IMR-90 (cell line): Measurements from ENCODE around the gene TNPO2. TPM values are rescaled to one million over a fixed set of nuclear protein-coding genes. Genes with fewer than 3 reads are reported as not detected.

Source experiments
- ATAC-seq: fragments of 200-7000 bp; cut with Tn5 transposase; 2 replicates; pipeline ENCODE4 v1.9.1; 2020; ENCODE audit warnings: low read depth, mild to moderate bottlenecking, moderate library complexity
- BruUV-seq: library from RNA; stranded (reverse); fragments of 400-500 nt; replicated peaks from 2 replicates; lab custom pipeline; 2021; lab: Mats Ljungman, UMichigan
- CTCF ChIA-PET: fragments of 300-600 bp; formaldehyde crosslinking; extraction: SDS; loops from one replicate; lab custom pipeline; 2021; ENCODE audit warnings: antibody characterized with exemption; lab: Yijun Ruan, JAX
- POLR2A ChIA-PET: fragments of 300-600 bp; sonication (Branson Sonifier 250); formaldehyde crosslinking; loops from one replicate; lab custom pipeline; 2022; ENCODE audit warnings: antibody characterized with exemption; ENCODE audit not compliant: unreplicated experiment; lab: Charles Lee
- DNase-seq: peaks from one replicate; pipeline ENCODE4 v3.0.0; 2013
- H2AFZ ChIP-seq: replicated peaks from 2 replicates; pipeline ENCODE3; 2013; ENCODE audit warnings: low read length, mild to moderate bottlenecking; ENCODE audit not compliant: poor library complexity
- H2AK5ac ChIP-seq: 2 replicates; pipeline ENCODE4 v1.6.1; 2013; ENCODE audit warnings: low read depth, low read length, inconsistent platforms
- H2AK9ac ChIP-seq: replicated peaks from 2 replicates; pipeline ENCODE3; 2013; ENCODE audit warnings: mild to moderate bottlenecking, low read depth, low read length, moderate library complexity; ENCODE audit not compliant: poor library complexity
- H2BK120ac ChIP-seq: 2 replicates; pipeline ENCODE4 v1.6.1; 2013; ENCODE audit warnings: low read depth, low read length, inconsistent platforms
- H2BK15ac ChIP-seq: 3 replicates; pipeline ENCODE4 v1.6.1; 2013; ENCODE audit warnings: low read depth, low read length, inconsistent platforms
- H2BK20ac ChIP-seq: 2 replicates; pipeline ENCODE4 v1.6.1; 2013; ENCODE audit warnings: low read depth, mild to moderate bottlenecking, inconsistent platforms, low read length, moderate library complexity
- H2BK5ac ChIP-seq: 2 replicates; pipeline ENCODE4 v1.6.1; 2013; ENCODE audit warnings: mild to moderate bottlenecking, low read depth, low read length, inconsistent platforms; ENCODE audit not compliant: poor library complexity, severe bottlenecking
- H3K14ac ChIP-seq: replicated peaks from 2 replicates; pipeline ENCODE4 v1.6.1; 2013; ENCODE audit warnings: low read depth, low read length, inconsistent platforms
- H3K18ac ChIP-seq: 2 replicates; pipeline ENCODE4 v1.6.1; 2013; ENCODE audit warnings: low read depth, low read length, control low read depth
- H3K23ac ChIP-seq: 2 replicates; pipeline ENCODE4 v1.6.1; 2013; ENCODE audit warnings: low read depth, low read length, inconsistent platforms
- H3K27ac ChIP-seq: 2 replicates; pipeline ENCODE4 v1.5.1; 2013; ENCODE audit warnings: mild to moderate bottlenecking, control low read depth, low read length; ENCODE audit not compliant: insufficient read depth
- H3K27me3 ChIP-seq: 2 replicates; pipeline ENCODE4 v1.6.1; 2013; ENCODE audit warnings: low read length; ENCODE audit not compliant: control insufficient read depth, insufficient read depth
- H3K36me3 ChIP-seq: 2 replicates; pipeline ENCODE4 v1.6.1; 2013; ENCODE audit warnings: low read length, mixed read lengths; ENCODE audit not compliant: control insufficient read depth, insufficient read depth
- H3K4ac ChIP-seq: 2 replicates; pipeline ENCODE4 v1.6.1; 2013; ENCODE audit warnings: low read depth, low read length, inconsistent platforms
- H3K4me1 ChIP-seq: 2 replicates; pipeline ENCODE4 v1.6.1; 2013; ENCODE audit warnings: low read length, mixed read lengths; ENCODE audit not compliant: control insufficient read depth, insufficient read depth
- H3K4me2 ChIP-seq: 2 replicates; pipeline ENCODE4 v1.6.1; 2013; ENCODE audit warnings: low read depth, mild to moderate bottlenecking, control low read depth, low read length, moderate library complexity
- H3K4me3 ChIP-seq: 2 replicates; pipeline ENCODE4 v1.5.1; 2013; ENCODE audit warnings: low read depth, mild to moderate bottlenecking, control low read depth, low read length, moderate library complexity; ENCODE audit not compliant: insufficient read depth
- H3K56ac ChIP-seq: 2 replicates; pipeline ENCODE4 v1.6.1; 2013; ENCODE audit warnings: low read length, inconsistent platforms; ENCODE audit not compliant: insufficient read depth; ENCODE audit errors: extremely low read depth
- H3K79me1 ChIP-seq, 2 experiments: 2 replicates each; pipeline ENCODE4 v1.6.1; 2013; ENCODE audit warnings: low read length in 2 of 2, inconsistent platforms in 1 of 2, low read depth in 1 of 2
- H3K9ac ChIP-seq: 2 replicates; pipeline ENCODE4 v1.6.1; 2013; ENCODE audit warnings: low read depth, low read length, control low read depth
- H3K9me1 ChIP-seq: 2 replicates; pipeline ENCODE4 v1.6.1; 2013; ENCODE audit warnings: low read length, inconsistent platforms; ENCODE audit not compliant: insufficient read depth
- H3K9me3 ChIP-seq: 2 replicates; pipeline ENCODE4 v1.6.1; 2013; ENCODE audit warnings: low read length; ENCODE audit not compliant: control insufficient read depth, insufficient read depth
- H4K20me1 ChIP-seq: 2 replicates; pipeline ENCODE4 v1.6.1; 2013; ENCODE audit warnings: low read length, inconsistent platforms; ENCODE audit not compliant: insufficient read depth
- H4K5ac ChIP-seq: 2 replicates; pipeline ENCODE4 v1.6.1; 2013; ENCODE audit warnings: mild to moderate bottlenecking, low read depth, low read length, control low read depth
- H4K8ac ChIP-seq, 2 experiments: 2 replicates each; pipeline ENCODE4 v1.6.1; 2013; ENCODE audit warnings: low read depth in 2 of 2, low read length in 2 of 2, control low read depth in 1 of 2, inconsistent platforms in 1 of 2
- H4K91ac ChIP-seq: 2 replicates; pipeline ENCODE4 v1.6.1; 2013; ENCODE audit warnings: low read depth, low read length, inconsistent platforms; ENCODE audit not compliant: insufficient read depth
- BHLHE40 ChIP-seq: fragments of 150-350 bp; IDR thresholded peaks from 2 replicates; pipeline ENCODE4 v1.6.1; 2016; ENCODE audit warnings: mild to moderate bottlenecking, low read depth, low read length
- CEBPB ChIP-seq: IDR thresholded peaks from 2 replicates; pipeline ENCODE4 v1.6.1; 2012; ENCODE audit warnings: low read depth, low read length, improper control_type of control experiment
- FOS ChIP-seq: fragments of 150-350 bp; IDR thresholded peaks from 2 replicates; pipeline ENCODE4 v1.6.1; 2016; ENCODE audit warnings: low read depth, low read length
- MAFK ChIP-seq: IDR thresholded peaks from 2 replicates; pipeline ENCODE4 v1.6.1; 2012; ENCODE audit warnings: low read depth, low read length, improper control_type of control experiment
- MXI1 ChIP-seq: IDR thresholded peaks from 2 replicates; pipeline ENCODE4 v1.6.1; 2012; ENCODE audit warnings: low read depth, mild to moderate bottlenecking, low read length, moderate library complexity, borderline replicate concordance
- NFE2L2 ChIP-seq: fragments of 150-350 bp; IDR thresholded peaks from 2 replicates; pipeline ENCODE4 v1.6.1; 2016; ENCODE audit warnings: low read depth, mild to moderate bottlenecking, low read length
- POLR2A ChIP-seq: IDR thresholded peaks from 2 replicates; pipeline ENCODE4 v1.6.1; 2012; ENCODE audit warnings: mild to moderate bottlenecking, low read depth, low read length
- RAD21 ChIP-seq: IDR thresholded peaks from 2 replicates; pipeline ENCODE4 v1.6.1; 2012; ENCODE audit warnings: low read length, improper control_type of control experiment
- RFX5 ChIP-seq: IDR thresholded peaks from 2 replicates; pipeline ENCODE4 v1.8.0; 2012; ENCODE audit warnings: low read depth, mild to moderate bottlenecking, low read length, moderate library complexity
- SMC3 ChIP-seq: fragments of 150-350 bp; IDR thresholded peaks from 2 replicates; pipeline ENCODE4 v1.6.1; 2016; ENCODE audit warnings: low read depth, mild to moderate bottlenecking, antibody characterized with exemption, low read length, moderate library complexity
- WGBS, 2 experiments: methylation state at CpG; one replicate each; pipeline versions ENCODE4 v1.1.5 to v1.1.7; 2013; ENCODE audit warnings: missing lambda C conversion rate in 2 of 2; ENCODE audit not compliant: insufficient read length in 1 of 2; ENCODE audit errors: extremely low coverage in 2 of 2; 5-methylcytosine and 5-hydroxymethylcytosine counted together
- dilution Hi-C: fragments of 300-500 bp; cut with HindIII; formaldehyde crosslinking; loops from one replicate; pipeline ENCODE4 v1.14.3; 2018; ENCODE audit warnings: low sequenced_read_pairs; ENCODE audit not compliant: unreplicated experiment
- in situ Hi-C: fragments of 300-500 bp; cut with MboI; formaldehyde crosslinking; loops from 3 replicates; pipeline ENCODE4 v1.14.3; 2019; ENCODE audit warnings: low sequenced_read_pairs, inconsistent platforms, mixed read lengths
- intact Hi-C: fragments of 100-400 bp; cut with micrococcal nuclease; formaldehyde crosslinking; loops from 2 replicates; pipeline ENCODE4 v1.10.0; 2022
- polyA plus RNA-seq, 3 experiments: library from polyadenylated mRNA; depleted of rRNA; stranded (reverse); fragments of >200 nt; gene quantifications; 2 replicates each; pipeline ENCODE4 v1.2.3, GENCODE V29; 2012; ENCODE audit warnings: low replicate concordance in 1 of 3
- total RNA-seq: library from RNA; depleted of rRNA; stranded (reverse); fragments of >200 nt; gene quantifications from 2 replicates; pipeline ENCODE4 v1.2.3, GENCODE V29; 2012
- TF ChIP-seq, protein P1 (sequence below): conservative IDR thresholded peaks from 2 replicates; pipeline ENCODE4 v1.5.1; 2012; ENCODE audit warnings: mild to moderate bottlenecking, low read depth, low read length, improper control_type of control experiment
- TF ChIP-seq, protein P2 (sequence below): fragments of 150-350 bp; IDR thresholded peaks from 2 replicates; pipeline ENCODE4 v1.6.1; 2016; ENCODE audit warnings: low read depth, mild to moderate bottlenecking, low read length, moderate library complexity, borderline replicate concordance
- TF ChIP-seq, protein P3 (sequence below): fragments of 150-350 bp; IDR thresholded peaks from 2 replicates; pipeline ENCODE4 v1.6.1; 2017; ENCODE audit warnings: mild to moderate bottlenecking, antibody characterized with exemption, low read length, low read depth

TNPO2 gene
- total and polyA plus RNA-seq, 2 of the 4 experiments (the other 2 are of a cell fraction): 36.0 to 77.2 TPM

DNA sequence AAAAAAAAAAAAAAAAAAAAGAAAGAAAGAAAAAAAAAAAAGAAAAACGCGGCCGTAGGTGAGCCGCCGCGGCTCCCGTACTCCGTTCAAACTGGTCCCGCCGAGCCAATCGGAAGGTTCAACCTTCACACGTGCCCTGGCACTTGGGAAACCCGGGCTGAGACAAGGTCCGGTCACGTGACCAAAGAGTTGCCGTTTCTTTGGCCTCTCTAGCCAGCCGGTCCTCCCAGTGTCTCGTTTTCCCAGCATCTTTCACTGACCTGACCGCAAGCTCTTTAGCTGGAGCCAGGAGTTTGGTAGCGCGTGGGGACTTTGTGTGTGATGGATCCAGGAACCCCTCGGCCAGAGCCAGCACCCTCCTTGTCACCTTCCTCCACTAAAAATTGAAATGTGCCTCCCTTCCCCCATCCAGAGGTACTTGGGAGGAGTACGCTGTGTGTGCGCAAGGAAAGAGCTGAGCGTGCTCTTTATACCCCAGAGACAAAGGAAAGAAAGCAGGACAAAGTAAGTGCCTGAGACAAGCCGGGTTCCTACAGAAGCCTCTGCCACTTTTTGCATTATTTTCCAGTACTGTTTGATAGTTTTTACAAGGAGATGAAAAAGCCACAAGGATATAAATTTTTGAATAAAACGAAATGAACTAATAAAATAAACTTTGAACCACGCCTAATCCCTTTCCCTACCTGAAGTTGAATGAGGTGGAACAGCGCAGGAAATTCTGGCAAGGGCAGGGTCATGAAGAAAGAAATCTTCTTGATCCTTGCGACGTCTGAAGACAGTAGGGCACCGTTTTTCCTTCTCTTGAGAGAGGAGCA, 959 bp downstream of the TNPO2 start:
- peak overlapping the region; percentile 85 for H3K4ac ChIP-seq
- H2BK20ac ChIP-seq: no peak overlapping the region
- H3K9me1 ChIP-seq: peaks cover 10% of the 10 kb centered on the region; the same call in 1 of the 2 replicates
- H4K8ac ChIP-seq: peak overlapping the region; percentile 83 to 95
- H3K4me3 ChIP-seq: peak overlapping the region; percentile 91
- CTCF ChIA-PET: interaction anchor here (0.6 to 2.2 kb wide), 4 partner anchors 10 to 1078 kb away, joined by 3 to 8 read pairs (median 5); partner anchors contain the start of gene TRIR
- WGBS, 2 experiments: 0% methylated on average over 10 of the region's 32 CpGs; no CpG with 5 or more reads in 1 of the 2 experiments
- no TSS peak for BruUV-seq
- H2AK9ac ChIP-seq: peak overlapping the region; percentile 99
- peak overlapping the region; percentile 80 for H2AK5ac ChIP-seq
- H3K27ac ChIP-seq: peak overlapping the region; percentile 85
- ATAC-seq (peak; percentile 73), DNase-seq (peak; percentile 99)
- peak overlapping the region; percentile 73 for H4K5ac ChIP-seq
- POLR2A ChIA-PET: interaction anchor here (0.5 to 0.8 kb wide), 3 partner anchors 11 to 105 kb away, joined by 4 to 8 read pairs (median 8); partner anchors contain the start of gene TRIR
- H4K20me1 ChIP-seq: 0 out of 2 replicates have a peak, but pooled peaks cover 8% of the 10 kb centered on the region
- peak overlapping the region; percentile 75 for H4K91ac ChIP-seq
- H3K79me1 ChIP-seq: peaks cover 15 to 52% of the 10 kb centered on the region in 2 experiments; a peak in 3 of 4 replicates
- in situ Hi-C loops: no loop called here
- H3K14ac ChIP-seq: peak overlapping the region; percentile 79
- peak overlapping the region; percentile 95 for H2BK5ac ChIP-seq
- H2BK120ac ChIP-seq: peak overlapping the region; percentile 35; the same call in 1 of the 2 replicates
- no peaks in the 10 kb centered on the region for H3K9me3 ChIP-seq
- H3K56ac ChIP-seq: peak overlapping the region; percentile 91
- peaks cover 9% of the 10 kb centered on the region for H3K36me3 ChIP-seq
- H3K27me3 ChIP-seq: no peaks in the 10 kb centered on the region
- intact Hi-C loops: loop anchor here (1.0 kb wide), 2 partner anchors 12 to 74 kb away; partner anchors contain the start of gene TRIR
- peak overlapping the region; percentile 31; the same call in 1 of the 3 replicates for H2BK15ac ChIP-seq
- H3K4me2 ChIP-seq: peak overlapping the region; percentile 88
- peak overlapping the region; percentile 95 for H3K23ac ChIP-seq
- dilution Hi-C loops: no loop called here
- peak overlapping the region; percentile 69 for H3K9ac ChIP-seq
- H3K4me1 ChIP-seq: peaks cover 4% of the 10 kb centered on the region
- peak overlapping the region; percentile 94 for H2AFZ ChIP-seq
- H3K18ac ChIP-seq: no peak overlapping the region; the same call in 1 of the 2 replicates
- TF ChIP-seq BHLHE40 (peak; percentile 98), FOS (peak; percentile 44; the same call in 1 of the 2 replicates), RAD21 (no peak), NFE2L2 (no peak), CEBPB (peak; percentile 87), MAFK (peak; percentile 75), SMC3 (no peak), MXI1 (no peak), RFX5 (no peak), POLR2A (peak; percentile 56; the same call in 1 of the 2 replicates)
- TF ChIP-seq, protein P1, sequence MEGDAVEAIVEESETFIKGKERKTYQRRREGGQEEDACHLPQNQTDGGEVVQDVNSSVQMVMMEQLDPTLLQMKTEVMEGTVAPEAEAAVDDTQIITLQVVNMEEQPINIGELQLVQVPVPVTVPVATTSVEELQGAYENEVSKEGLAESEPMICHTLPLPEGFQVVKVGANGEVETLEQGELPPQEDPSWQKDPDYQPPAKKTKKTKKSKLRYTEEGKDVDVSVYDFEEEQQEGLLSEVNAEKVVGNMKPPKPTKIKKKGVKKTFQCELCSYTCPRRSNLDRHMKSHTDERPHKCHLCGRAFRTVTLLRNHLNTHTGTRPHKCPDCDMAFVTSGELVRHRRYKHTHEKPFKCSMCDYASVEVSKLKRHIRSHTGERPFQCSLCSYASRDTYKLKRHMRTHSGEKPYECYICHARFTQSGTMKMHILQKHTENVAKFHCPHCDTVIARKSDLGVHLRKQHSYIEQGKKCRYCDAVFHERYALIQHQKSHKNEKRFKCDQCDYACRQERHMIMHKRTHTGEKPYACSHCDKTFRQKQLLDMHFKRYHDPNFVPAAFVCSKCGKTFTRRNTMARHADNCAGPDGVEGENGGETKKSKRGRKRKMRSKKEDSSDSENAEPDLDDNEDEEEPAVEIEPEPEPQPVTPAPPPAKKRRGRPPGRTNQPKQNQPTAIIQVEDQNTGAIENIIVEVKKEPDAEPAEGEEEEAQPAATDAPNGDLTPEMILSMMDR: no peak
- TF ChIP-seq, protein P2, sequence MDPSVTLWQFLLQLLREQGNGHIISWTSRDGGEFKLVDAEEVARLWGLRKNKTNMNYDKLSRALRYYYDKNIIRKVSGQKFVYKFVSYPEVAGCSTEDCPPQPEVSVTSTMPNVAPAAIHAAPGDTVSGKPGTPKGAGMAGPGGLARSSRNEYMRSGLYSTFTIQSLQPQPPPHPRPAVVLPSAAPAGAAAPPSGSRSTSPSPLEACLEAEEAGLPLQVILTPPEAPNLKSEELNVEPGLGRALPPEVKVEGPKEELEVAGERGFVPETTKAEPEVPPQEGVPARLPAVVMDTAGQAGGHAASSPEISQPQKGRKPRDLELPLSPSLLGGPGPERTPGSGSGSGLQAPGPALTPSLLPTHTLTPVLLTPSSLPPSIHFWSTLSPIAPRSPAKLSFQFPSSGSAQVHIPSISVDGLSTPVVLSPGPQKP: no peak
- TF ChIP-seq, protein P3, sequence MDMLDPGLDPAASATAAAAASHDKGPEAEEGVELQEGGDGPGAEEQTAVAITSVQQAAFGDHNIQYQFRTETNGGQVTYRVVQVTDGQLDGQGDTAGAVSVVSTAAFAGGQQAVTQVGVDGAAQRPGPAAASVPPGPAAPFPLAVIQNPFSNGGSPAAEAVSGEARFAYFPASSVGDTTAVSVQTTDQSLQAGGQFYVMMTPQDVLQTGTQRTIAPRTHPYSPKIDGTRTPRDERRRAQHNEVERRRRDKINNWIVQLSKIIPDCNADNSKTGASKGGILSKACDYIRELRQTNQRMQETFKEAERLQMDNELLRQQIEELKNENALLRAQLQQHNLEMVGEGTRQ: peak; percentile 99
